IPS-18a (cell line): Measurements from ENCODE around the gene PAOX.
"Not testable (repeated sequence)": the region's sequence is repeated elsewhere in the genome, so short reads cannot be mapped to it uniquely, and the experiment has no call there.

Source experiments
- H3K27ac ChIP-seq: one replicate; pipeline ENCODE4 v1.5.1; 2013; ENCODE audit warnings: low read length
- H3K27me3 ChIP-seq: one replicate; pipeline ENCODE4 v1.6.1; 2013; ENCODE audit warnings: mild to moderate bottlenecking, low read length; ENCODE audit not compliant: control insufficient read depth, insufficient read depth
- H3K36me3 ChIP-seq: one replicate; pipeline ENCODE4 v1.6.1; 2013; ENCODE audit warnings: low read depth, low read length; ENCODE audit not compliant: control insufficient read depth
- H3K4me1 ChIP-seq: one replicate; pipeline ENCODE4 v1.6.1; 2013; ENCODE audit warnings: low read depth, low read length; ENCODE audit not compliant: control insufficient read depth
- H3K4me3 ChIP-seq: one replicate; pipeline ENCODE4 v1.5.1; 2013; ENCODE audit warnings: low read length
- H3K9ac ChIP-seq: one replicate; pipeline ENCODE4 v1.6.1; 2013; ENCODE audit warnings: mild to moderate bottlenecking, low read length, moderate library complexity
- H3K9me3 ChIP-seq: one replicate; pipeline ENCODE4 v1.6.1; 2013; ENCODE audit warnings: low read depth, low read length; ENCODE audit not compliant: control insufficient read depth

PAOX gene

GRCh38 chr10:133368153-133368552 is 10.9 kb upstream of the PAOX start:
- Histone ChIP-seq H3K27me3 (no peaks in the 10 kb centered on the region), H3K36me3 (peaks cover 54% of the 10 kb centered on the region), H3K4me3 (no peak overlapping the region), H3K4me1 (no peaks in the 10 kb centered on the region), H3K9me3 (no peaks in the 10 kb centered on the region), H3K9ac (no peak overlapping the region), H3K27ac (no peak overlapping the region)

- Histone ChIP-seq H3K9me3 (no peaks in the 10 kb centered on the region), H3K36me3 (peaks cover 40% of the 10 kb centered on the region), H3K27me3 (peaks cover 14% of the 10 kb centered on the region), H3K9ac (no peak overlapping the region), H3K4me3 (no peak overlapping the region), H3K4me1 (no peaks in the 10 kb centered on the region), H3K27ac (no peak overlapping the region)
Measured at GRCh38 chr10:133370030-133370786, 8.9 kb upstream of the PAOX start.

GRCh38 chr10:133372507-133372906 is 6.6 kb upstream of the PAOX start:
- Histone ChIP-seq H3K36me3 (peaks cover 25% of the 10 kb centered on the region), H3K27ac (no peak overlapping the region), H3K4me1 (no peaks in the 10 kb centered on the region), H3K4me3 (no peak overlapping the region), H3K27me3 (peaks cover 37% of the 10 kb centered on the region), H3K9ac (no peak overlapping the region), H3K9me3 (no peaks in the 10 kb centered on the region)

GRCh38 chr10:133373174-133374090 is 5.6 kb upstream of the PAOX start, which contains the start of gene ECHS1:
Gene ECHS1, minus strand, starts transcription at chr10:133373354. Its CDS starts 21 bp downstream, at chr10:133373333.
- Histone ChIP-seq H3K9me3 (no peaks in the 10 kb centered on the region), H3K9ac (peak within 1 kb of the TSS; percentile 52), H3K27me3 (peaks cover 46% of the 10 kb centered on the region), H3K4me3 (peak within 1 kb of the TSS; percentile 66), H3K36me3 (peaks cover 22% of the 10 kb centered on the region), H3K27ac (no peak within 1 kb of the TSS), H3K4me1 (peaks cover 2% of the 10 kb centered on the region)

GRCh38 chr10:133375357-133376115 is 3.5 kb upstream of the PAOX start:
- Histone ChIP-seq H3K36me3 (peaks cover 2% of the 10 kb centered on the region), H3K27me3 (peaks cover 57% of the 10 kb centered on the region), H3K27ac (no peak overlapping the region), H3K9me3 (no peaks in the 10 kb centered on the region), H3K4me1 (peaks cover 2% of the 10 kb centered on the region), H3K9ac (no peak overlapping the region), H3K4me3 (no peak overlapping the region)

- H3K4me1 ChIP-seq, H3K9me3 ChIP-seq, H3K4me3 ChIP-seq, H3K27ac ChIP-seq, H3K9ac ChIP-seq, H3K36me3 ChIP-seq: not testable (repeated sequence)
- H3K27me3 ChIP-seq, result peaks cover 57% of the 10 kb centered on the region
Measured at GRCh38 chr10:133376183-133376582, 2.9 kb upstream of the PAOX start.

GRCh38 chr10:133377025-133377817 is 1.8 kb upstream of the PAOX start:
- peaks cover 2% of the 10 kb centered on the region for H3K4me1 ChIP-seq
- H3K36me3 ChIP-seq, result no peaks in the 10 kb centered on the region
- H3K4me3 ChIP-seq, result no peak overlapping the region
- H3K9me3 ChIP-seq, result no peaks in the 10 kb centered on the region
- H3K9ac ChIP-seq, result no peak overlapping the region
- H3K27me3 ChIP-seq, result peaks cover 57% of the 10 kb centered on the region
- H3K27ac ChIP-seq, result no peak overlapping the region

- Histone ChIP-seq H3K27me3 (peaks cover 57% of the 10 kb centered on the region), H3K4me3 (peak overlapping the region; percentile 75), H3K9me3 (no peaks in the 10 kb centered on the region), H3K36me3 (no peaks in the 10 kb centered on the region), H3K27ac (no peak overlapping the region), H3K9ac (no peak overlapping the region), H3K4me1 (peaks cover 2% of the 10 kb centered on the region)
Measured at GRCh38 chr10:133377818-133378250, 1.2 kb upstream of the PAOX start.

- Histone ChIP-seq H3K27me3 (peaks cover 57% of the 10 kb centered on the region), H3K4me3 (peak overlapping the region; percentile 75), H3K9me3 (no peaks in the 10 kb centered on the region), H3K36me3 (no peaks in the 10 kb centered on the region), H3K4me1 (peaks cover 2% of the 10 kb centered on the region), H3K9ac (no peak overlapping the region), H3K27ac (no peak overlapping the region)
Measured at GRCh38 chr10:133378251-133379096, 588 bp upstream of the PAOX start.
